ENCODE measurements around the gene GALE.
A peak's percentile ranks its signal among the peaks of the same experiment; 100 is the strongest.

The GALE gene

GRCh38 chr1:23751050-23751814 lies 49.3 kb downstream of the GALE start:
- peak; percentile 6 for DNase-seq (ENCODE audit: low read depth)

- no peak for DNase-seq (ENCODE audit: low read depth)
Measured at GRCh38 chr1:23748016-23748415, 52.5 kb downstream of the GALE start.
